GM12874 (cell line): Measurements from ENCODE around the gene KIFAP3.

Experiments used
- TF ChIP-seq, protein P1 (sequence below): IDR thresholded peaks from 2 replicates; pipeline ENCODE4 v1.5.1; 2011; ENCODE audit warnings: low read depth, mild to moderate bottlenecking, control low read depth, low read length, moderate library complexity; ENCODE audit not compliant: insufficient read depth

KIFAP3 gene

DNA sequence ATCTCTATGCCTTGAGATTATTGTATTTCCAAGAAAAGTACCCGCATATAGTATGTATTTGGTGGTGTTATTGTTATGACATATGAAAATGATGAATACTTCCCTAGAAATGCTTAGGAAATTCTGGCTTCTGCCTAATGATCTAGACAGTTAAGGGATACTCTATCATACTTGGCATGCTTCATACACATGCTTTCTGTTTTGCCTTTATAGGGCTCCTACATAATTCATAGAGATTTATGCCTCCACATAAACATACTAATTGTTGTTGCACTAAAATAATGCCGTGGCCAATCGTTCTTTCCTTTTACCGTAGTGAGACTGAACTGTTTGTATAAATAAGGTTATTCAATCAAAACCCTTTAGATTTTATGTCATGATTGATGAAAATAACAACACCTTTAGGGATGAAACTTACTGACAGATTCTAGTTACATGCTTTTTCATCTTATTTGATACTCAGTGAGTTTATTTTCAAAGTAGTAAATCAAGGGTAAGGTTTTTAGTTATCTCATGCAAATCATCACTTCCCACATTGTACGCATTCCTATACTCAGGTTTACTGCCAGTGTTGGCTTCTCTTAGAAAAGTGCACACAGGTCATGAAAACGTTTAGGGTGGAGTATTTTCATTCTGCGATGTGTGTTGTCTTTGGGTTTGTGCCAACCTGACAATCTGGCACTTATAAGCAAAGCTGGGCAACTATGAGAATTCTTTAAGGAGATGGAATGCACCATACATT, 140.3 kb downstream of the KIFAP3 start:
- TF ChIP-seq, protein P1, sequence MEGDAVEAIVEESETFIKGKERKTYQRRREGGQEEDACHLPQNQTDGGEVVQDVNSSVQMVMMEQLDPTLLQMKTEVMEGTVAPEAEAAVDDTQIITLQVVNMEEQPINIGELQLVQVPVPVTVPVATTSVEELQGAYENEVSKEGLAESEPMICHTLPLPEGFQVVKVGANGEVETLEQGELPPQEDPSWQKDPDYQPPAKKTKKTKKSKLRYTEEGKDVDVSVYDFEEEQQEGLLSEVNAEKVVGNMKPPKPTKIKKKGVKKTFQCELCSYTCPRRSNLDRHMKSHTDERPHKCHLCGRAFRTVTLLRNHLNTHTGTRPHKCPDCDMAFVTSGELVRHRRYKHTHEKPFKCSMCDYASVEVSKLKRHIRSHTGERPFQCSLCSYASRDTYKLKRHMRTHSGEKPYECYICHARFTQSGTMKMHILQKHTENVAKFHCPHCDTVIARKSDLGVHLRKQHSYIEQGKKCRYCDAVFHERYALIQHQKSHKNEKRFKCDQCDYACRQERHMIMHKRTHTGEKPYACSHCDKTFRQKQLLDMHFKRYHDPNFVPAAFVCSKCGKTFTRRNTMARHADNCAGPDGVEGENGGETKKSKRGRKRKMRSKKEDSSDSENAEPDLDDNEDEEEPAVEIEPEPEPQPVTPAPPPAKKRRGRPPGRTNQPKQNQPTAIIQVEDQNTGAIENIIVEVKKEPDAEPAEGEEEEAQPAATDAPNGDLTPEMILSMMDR: no peak

DNA sequence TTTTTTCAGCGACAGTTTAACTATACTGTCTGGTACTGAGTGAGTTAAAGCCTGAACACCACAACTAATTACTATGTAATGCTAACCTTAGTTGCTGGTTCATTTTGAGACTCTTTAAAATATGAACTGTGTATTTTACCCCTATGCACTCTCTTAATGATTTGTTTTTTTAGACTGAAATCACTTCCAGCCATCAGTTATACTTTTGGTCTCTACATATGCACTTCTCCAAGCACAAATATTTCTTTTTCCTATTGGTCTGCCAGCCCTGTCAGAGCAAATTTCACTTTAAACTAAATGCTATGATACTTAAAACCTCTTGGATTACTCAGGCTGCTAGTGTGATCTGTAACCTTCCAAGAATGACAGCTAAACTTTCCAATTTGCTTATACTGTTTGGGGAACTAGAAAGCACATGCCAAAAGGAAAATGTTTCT, 142.7 kb downstream of the KIFAP3 start:
- TF ChIP-seq, protein P1: no peak

GRCh38 chr1:169929210-169929526, 145.3 kb downstream of the KIFAP3 start:
- TF ChIP-seq, protein P1: no peak

DNA sequence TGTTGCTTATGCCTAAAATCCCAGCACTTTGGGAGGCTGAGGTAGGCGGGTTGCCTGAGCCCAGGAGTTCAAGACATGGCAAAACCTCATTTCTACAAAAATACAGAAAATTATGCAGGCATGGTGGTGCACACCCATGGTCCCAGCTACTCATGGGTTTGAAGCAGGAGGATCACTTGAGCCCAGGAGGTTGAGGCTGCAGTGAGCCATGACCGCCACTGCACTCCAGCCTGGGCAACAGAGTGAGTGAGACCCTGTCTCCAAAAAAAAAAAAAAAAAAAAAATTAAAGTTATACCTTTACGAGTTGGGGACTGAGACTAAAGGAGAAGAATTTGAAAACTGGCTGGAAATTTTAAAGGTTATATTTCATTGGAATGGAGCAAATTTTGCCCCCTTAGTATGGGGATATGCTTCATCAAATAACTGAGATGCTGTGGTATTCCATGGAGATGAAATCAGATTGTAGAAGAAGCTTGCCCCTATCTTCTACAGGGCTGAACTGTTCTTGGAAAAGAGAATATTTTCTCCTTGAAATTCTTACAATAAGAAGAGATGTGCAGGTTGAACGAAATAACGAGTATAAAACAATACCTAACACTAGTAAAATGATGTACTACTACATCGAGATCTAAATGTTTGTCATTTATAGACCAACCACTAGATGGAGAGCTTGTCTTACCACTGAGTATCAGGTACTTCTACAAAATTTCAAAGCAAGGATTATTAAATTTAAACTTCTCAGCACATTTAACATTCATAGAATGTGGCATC, 145.9 kb downstream of the KIFAP3 start:
- TF ChIP-seq, protein P1: peak; percentile 36; the same call in 1 of the 2 replicates

GRCh38 chr1:169925505-169926482, 148.7 kb downstream of the KIFAP3 start:
- TF ChIP-seq, protein P1: no peak

- TF ChIP-seq, protein P1: no peak
Measured at GRCh38 chr1:169924829-169925228, 149.7 kb downstream of the KIFAP3 start.

- TF ChIP-seq, protein P1: no peak
Measured at GRCh38 chr1:169924063-169924462, 150.4 kb downstream of the KIFAP3 start.
